ES-I3 (cell line): ENCODE data around the gene KIF21A.

Experiments used
- H3K36me3 ChIP-seq: 2 replicates; pipeline ENCODE4 v1.6.1; 2013; ENCODE audit warnings: mild to moderate bottlenecking, low read length, control low read depth, moderate library complexity; ENCODE audit not compliant: insufficient read depth
- H3K4me1 ChIP-seq: 2 replicates; pipeline ENCODE4 v1.6.1; 2013; ENCODE audit warnings: mild to moderate bottlenecking, control low read depth, low read length; ENCODE audit not compliant: insufficient read depth
- H3K9ac ChIP-seq: 2 replicates; pipeline ENCODE4 v1.6.1; 2013; ENCODE audit warnings: low read depth, mild to moderate bottlenecking, low read length, moderate library complexity
- H3K9me3 ChIP-seq: 2 replicates; pipeline ENCODE4 v1.6.1; 2013; ENCODE audit warnings: mild to moderate bottlenecking, low read length, moderate library complexity; ENCODE audit not compliant: control insufficient read depth, insufficient read depth

Gene KIF21A

GRCh38 chr12:39448038-39448437, 5.1 kb upstream of the KIF21A start:
- Histone ChIP-seq H3K9me3 (no peaks in the 10 kb centered on the region), H3K36me3 (no peaks in the 10 kb centered on the region), H3K4me1 (peaks cover 20% of the 10 kb centered on the region; the same call in 1 of the 2 replicates), H3K9ac (no peak overlapping the region)

- H3K4me1 ChIP-seq: peaks cover 8% of the 10 kb centered on the region; the same call in 1 of the 2 replicates
- peak overlapping the region; percentile 78; the same call in 1 of the 2 replicates for H3K9ac ChIP-seq
- no peaks in the 10 kb centered on the region for H3K9me3 ChIP-seq
- no peaks in the 10 kb centered on the region for H3K36me3 ChIP-seq
These were observed 949 bp upstream of the KIF21A start for GRCh38 chr12:39443929-39444209.

GRCh38 chr12:39442831-39443080, 164 bp downstream of the KIF21A start:
- peak overlapping the region; percentile 78; the same call in 1 of the 2 replicates for H3K9ac ChIP-seq
- no peaks in the 10 kb centered on the region for H3K9me3 ChIP-seq
- no peaks in the 10 kb centered on the region for H3K36me3 ChIP-seq
- H3K4me1 ChIP-seq: peaks cover 8% of the 10 kb centered on the region; the same call in 1 of the 2 replicates

GRCh38 chr12:39441963-39442830, 723 bp downstream of the KIF21A start:
- Histone ChIP-seq H3K36me3 (no peaks in the 10 kb centered on the region), H3K4me1 (peaks cover 8% of the 10 kb centered on the region; the same call in 1 of the 2 replicates), H3K9me3 (no peaks in the 10 kb centered on the region), H3K9ac (peak overlapping the region; percentile 78)

GRCh38 chr12:39441189-39441962, 1.5 kb downstream of the KIF21A start:
- Histone ChIP-seq H3K9me3 (no peaks in the 10 kb centered on the region), H3K9ac (peak overlapping the region; percentile 78), H3K4me1 (peaks cover 8% of the 10 kb centered on the region; the same call in 1 of the 2 replicates), H3K36me3 (no peaks in the 10 kb centered on the region)

- H3K4me1 ChIP-seq: peaks cover 8% of the 10 kb centered on the region; the same call in 1 of the 2 replicates
- no peaks in the 10 kb centered on the region for H3K9me3 ChIP-seq
- no peaks in the 10 kb centered on the region for H3K36me3 ChIP-seq
- no peak overlapping the region for H3K9ac ChIP-seq
These were observed 2.1 kb downstream of the KIF21A start for GRCh38 chr12:39440781-39441180.

GRCh38 chr12:39440101-39440500, 2.8 kb downstream of the KIF21A start:
- no peaks in the 10 kb centered on the region for H3K36me3 ChIP-seq
- H3K9me3 ChIP-seq: no peaks in the 10 kb centered on the region
- peaks cover 8% of the 10 kb centered on the region; the same call in 1 of the 2 replicates for H3K4me1 ChIP-seq
- H3K9ac ChIP-seq: no peak overlapping the region

GRCh38 chr12:39435531-39435930, 7.4 kb downstream of the KIF21A start:
- no peaks in the 10 kb centered on the region for H3K36me3 ChIP-seq
- H3K9ac ChIP-seq: no peak overlapping the region
- no peaks in the 10 kb centered on the region for H3K4me1 ChIP-seq
- no peaks in the 10 kb centered on the region for H3K9me3 ChIP-seq

GRCh38 chr12:39431797-39432196, 11.1 kb downstream of the KIF21A start:
- Histone ChIP-seq H3K9me3 (no peaks in the 10 kb centered on the region), H3K4me1 (no peaks in the 10 kb centered on the region), H3K36me3 (no peaks in the 10 kb centered on the region), H3K9ac (no peak overlapping the region)

GRCh38 chr12:39431002-39431796, 11.7 kb downstream of the KIF21A start:
- no peak overlapping the region for H3K9ac ChIP-seq
- no peaks in the 10 kb centered on the region for H3K36me3 ChIP-seq
- H3K4me1 ChIP-seq: no peaks in the 10 kb centered on the region
- H3K9me3 ChIP-seq: no peaks in the 10 kb centered on the region

- H3K4me1 ChIP-seq: no peaks in the 10 kb centered on the region
- H3K9me3 ChIP-seq: no peaks in the 10 kb centered on the region
- no peak overlapping the region for H3K9ac ChIP-seq
- no peaks in the 10 kb centered on the region for H3K36me3 ChIP-seq
These were observed 13.1 kb downstream of the KIF21A start for GRCh38 chr12:39429809-39430208.

GRCh38 chr12:39427360-39427808, 15.5 kb downstream of the KIF21A start:
- Histone ChIP-seq H3K4me1 (no peaks in the 10 kb centered on the region), H3K9me3 (no peaks in the 10 kb centered on the region), H3K36me3 (no peaks in the 10 kb centered on the region), H3K9ac (no peak overlapping the region)

- H3K36me3 ChIP-seq: no peaks in the 10 kb centered on the region
- H3K4me1 ChIP-seq: no peaks in the 10 kb centered on the region
- H3K9ac ChIP-seq: no peak overlapping the region
- no peaks in the 10 kb centered on the region for H3K9me3 ChIP-seq
These were observed 16.2 kb downstream of the KIF21A start for GRCh38 chr12:39426636-39427240.

- H3K9ac ChIP-seq: no peak overlapping the region
- H3K36me3 ChIP-seq: no peaks in the 10 kb centered on the region
- no peaks in the 10 kb centered on the region for H3K9me3 ChIP-seq
- H3K4me1 ChIP-seq: no peaks in the 10 kb centered on the region
These were observed 22.9 kb downstream of the KIF21A start for GRCh38 chr12:39420043-39420442.
